ENCODE measurements around the gene PTCD3. TPM values are rescaled to one million over a fixed set of nuclear protein-coding genes. Genes with fewer than 3 reads are reported as not detected.

The PTCD3 gene
- total RNA-seq, 2 experiments from 2014 or later: 180 to 191 TPM

GRCh38 chr2:86189782-86190416, 83.9 kb downstream of the PTCD3 start:
- H3K27me3 Mint-ChIP-seq: no peaks in the 10 kb centered on the region
- POLR2A ChIA-PET: no interaction called here
- peaks cover 50% of the 10 kb centered on the region for H3K36me3 Mint-ChIP-seq (ENCODE audit: low read depth)
- ATAC-seq: no peak
- CTCF ChIA-PET: no interaction called here
- H3K27ac Mint-ChIP-seq: no peak overlapping the region
- no peaks in the 10 kb centered on the region for H3K9me3 Mint-ChIP-seq
- peaks cover 68% of the 10 kb centered on the region for H3K4me1 Mint-ChIP-seq (ENCODE audit: low read depth)
- DNase-seq: no peak
- H3K4me3 Mint-ChIP-seq: no peak overlapping the region
- intact Hi-C loops (cut with micrococcal nuclease): loop anchor here (10.0 kb wide), 1 partner anchor 85 kb away; the partner anchor contains the start of genes POLR1A and PTCD3
- no peak for TF ChIP-seq CTCF (IDR thresholded peaks at IDR 0.05)

Other genes with a start within 250 kb of the PTCD3 start
- gene ST3GAL5, start 217.2 kb upstream of the PTCD3 start, total RNA-seq: 10 to 100 TPM; 21.1 to 21.5 TPM
- gene POLR1A, start 349 bp upstream of the PTCD3 start, total RNA-seq: 10 to 100 TPM; 41.8 to 42.1 TPM
- 100 to 1,000 TPM; 143 to 144 TPM for gene IMMT, start 89.2 kb downstream of the PTCD3 start, total RNA-seq
- gene MRPL35, start 93.2 kb downstream of the PTCD3 start, total RNA-seq: 10 to 100 TPM; 86.8 to 87.0 TPM
- gene REEP1, start 231.4 kb downstream of the PTCD3 start, total RNA-seq: under 1 TPM; 0.23 to 0.25 TPM